H9 (cell line): ENCODE data around the gene AFAP1. TPM values are rescaled to one million over a fixed set of nuclear protein-coding genes. Genes with fewer than 3 reads are reported as not detected.

Source experiments
- DNase-seq: peaks from one replicate; pipeline ENCODE4 v3.0.0-alpha.2; 2017
- H2AFZ ChIP-seq: one replicate; pipeline ENCODE4 v1.6.1; 2013; ENCODE audit warnings: mild to moderate bottlenecking, low read length, control low read depth, moderate library complexity
- H2AK5ac ChIP-seq: 2 replicates; pipeline ENCODE4 v1.6.1; 2013; ENCODE audit warnings: low read length, control low read depth, mixed read lengths; ENCODE audit not compliant: insufficient read length
- H2BK120ac ChIP-seq: one replicate; pipeline ENCODE4 v1.6.1; 2013; ENCODE audit warnings: low read depth, mild to moderate bottlenecking, low read length, control low read depth, inconsistent platforms; ENCODE audit not compliant: poor library complexity, severe bottlenecking
- H2BK12ac ChIP-seq: 2 replicates; pipeline ENCODE4 v1.6.1; 2013; ENCODE audit warnings: low read length, control low read depth, mixed read lengths, low read depth; ENCODE audit not compliant: insufficient read length
- H2BK15ac ChIP-seq: 2 replicates; pipeline ENCODE4 v1.6.1; 2013; ENCODE audit warnings: low read depth, low read length, control low read depth
- H2BK20ac ChIP-seq: one replicate; pipeline ENCODE4 v1.6.1; 2013; ENCODE audit warnings: low read depth, mild to moderate bottlenecking, low read length, control low read depth, inconsistent platforms; ENCODE audit not compliant: poor library complexity, severe bottlenecking
- H2BK5ac ChIP-seq: 2 replicates; pipeline ENCODE4 v1.6.1; 2013; ENCODE audit warnings: low read length, control low read depth, mixed read lengths; ENCODE audit not compliant: insufficient read length
- H3K14ac ChIP-seq: 2 replicates; pipeline ENCODE4 v1.6.1; 2013; ENCODE audit warnings: low read length, control low read depth; ENCODE audit not compliant: insufficient read depth
- H3K18ac ChIP-seq: 2 replicates; pipeline ENCODE4 v1.6.1; 2013; ENCODE audit warnings: low read depth, mild to moderate bottlenecking, mixed read lengths, low read length, control low read depth; ENCODE audit not compliant: insufficient read length
- H3K23ac ChIP-seq: 2 replicates; pipeline ENCODE4 v1.6.1; 2013; ENCODE audit warnings: low read length, control low read depth, mixed read lengths, low read depth; ENCODE audit not compliant: insufficient read length
- H3K23me2 ChIP-seq: 2 replicates; pipeline ENCODE4 v1.6.1; 2013; ENCODE audit warnings: low read depth, mild to moderate bottlenecking, mixed read lengths, low read length, control low read depth; ENCODE audit not compliant: insufficient read length, poor library complexity, severe bottlenecking
- H3K27ac ChIP-seq: 2 replicates; pipeline ENCODE4 v1.5.1; 2013; ENCODE audit warnings: low read length, control low read depth, mixed read lengths, low read depth; ENCODE audit not compliant: insufficient read length
- H3K27me3 ChIP-seq: 2 replicates; pipeline ENCODE4 v1.6.1; 2013; ENCODE audit warnings: low read length, control low read depth, inconsistent platforms; ENCODE audit not compliant: insufficient read depth
- H3K4ac ChIP-seq: 2 replicates; pipeline ENCODE4 v1.6.1; 2013; ENCODE audit warnings: low read depth, mild to moderate bottlenecking, control low read depth, inconsistent platforms, low read length, moderate library complexity
- H3K4me1 ChIP-seq: 2 replicates; pipeline ENCODE4 v1.6.1; 2013; ENCODE audit warnings: low read length, control low read depth, inconsistent platforms; ENCODE audit not compliant: insufficient read depth
- H3K4me2 ChIP-seq: 2 replicates; pipeline ENCODE4 v1.6.1; 2013; ENCODE audit warnings: low read length, control low read depth, mixed read lengths; ENCODE audit not compliant: insufficient read length, insufficient read depth
- H3K56ac ChIP-seq: 2 replicates; pipeline ENCODE4 v1.6.1; 2013; ENCODE audit warnings: low read depth, mild to moderate bottlenecking, mixed read lengths, low read length, control low read depth; ENCODE audit not compliant: insufficient read length
- H3K79me1 ChIP-seq: 2 replicates; pipeline ENCODE4 v1.6.1; 2013; ENCODE audit warnings: low read depth, mild to moderate bottlenecking, moderate library complexity, low read length, control low read depth, inconsistent platforms; ENCODE audit not compliant: insufficient read depth, poor library complexity, severe bottlenecking
- H3K79me2 ChIP-seq: 2 replicates; pipeline ENCODE4 v1.6.1; 2013; ENCODE audit warnings: low read length, control low read depth, inconsistent platforms; ENCODE audit not compliant: insufficient read depth
- H3K9ac ChIP-seq: 2 replicates; pipeline ENCODE4 v1.6.1; 2013; ENCODE audit warnings: low read length, control low read depth, mixed read lengths; ENCODE audit not compliant: insufficient read length; ENCODE audit errors: extremely low read depth
- H3K9me3 ChIP-seq: one replicate; pipeline ENCODE4 v1.6.1; 2013; ENCODE audit warnings: low read depth, low read length, inconsistent platforms; ENCODE audit not compliant: control insufficient read depth
- H3T11ph ChIP-seq: one replicate; pipeline ENCODE4 v1.6.1; 2013; ENCODE audit warnings: mild to moderate bottlenecking, low read length, control low read depth, inconsistent platforms
- H4K20me1 ChIP-seq: one replicate; pipeline ENCODE4 v1.6.1; 2013; ENCODE audit not compliant: control insufficient read depth, insufficient read length, insufficient read depth
- H4K5ac ChIP-seq: 2 replicates; pipeline ENCODE4 v1.6.1; 2013; ENCODE audit warnings: low read depth, mild to moderate bottlenecking, mixed read lengths, low read length, control low read depth; ENCODE audit not compliant: insufficient read length
- H4K8ac ChIP-seq: replicated peaks from 2 replicates; pipeline ENCODE4 v1.6.1; 2013; ENCODE audit warnings: low read length, control low read depth, mixed read lengths, low read depth; ENCODE audit not compliant: insufficient read length
- H4K91ac ChIP-seq: 2 replicates; pipeline ENCODE4 v1.6.1; 2013; ENCODE audit warnings: low read depth, mild to moderate bottlenecking, moderate library complexity, mixed read lengths, low read length, control low read depth; ENCODE audit not compliant: insufficient read length
- H3K27ac Mint-ChIP-seq, 3 experiments: 2 replicates in 2 of 3; 3 replicates in 1 of 3; pipeline ENCODE4 v1.8.0; 2020 to 2021; ENCODE audit warnings: mixed read lengths in 3 of 3, mild to moderate bottlenecking in 1 of 3, moderate library complexity in 1 of 3
- H3K27me3 Mint-ChIP-seq: 2 replicates; pipeline ENCODE4 v1.8.0; 2021; ENCODE audit warnings: low read depth, mild to moderate bottlenecking, moderate library complexity, mixed read lengths
- H3K36me3 Mint-ChIP-seq, 3 experiments: 2 replicates in 2 of 3; 3 replicates in 1 of 3; pipeline ENCODE4 v1.8.0; 2020 to 2021; ENCODE audit warnings: low read depth in 3 of 3, mixed read lengths in 3 of 3; ENCODE audit not compliant: insufficient read depth in 1 of 3
- H3K4me1 Mint-ChIP-seq, 2 experiments: 2 replicates each; pipeline ENCODE4 v1.8.0; 2020; ENCODE audit warnings: mixed read lengths in 2 of 2
- H3K4me3 Mint-ChIP-seq, 2 experiments: 2 replicates in 1 of 2; 3 replicates in 1 of 2; pipeline ENCODE4 v1.8.0; 2020 to 2021; ENCODE audit warnings: mild to moderate bottlenecking in 2 of 2, mixed read lengths in 2 of 2, moderate library complexity in 1 of 2
- H3K9me3 Mint-ChIP-seq, 2 experiments: 2 replicates in 1 of 2; 3 replicates in 1 of 2; pipeline ENCODE4 v1.8.0; 2020; ENCODE audit warnings: mild to moderate bottlenecking in 2 of 2, mixed read lengths in 2 of 2, moderate library complexity in 1 of 2
- WGBS: extraction: QIAGEN DNeasy Blood & Tissue Kit; methylation state at CpG from one replicate; pipeline ENCODE4 v1.1.7; 2013; ENCODE audit warnings: missing lambda C conversion rate, low lambda C conversion rate, mixed read lengths; ENCODE audit not compliant: insufficient read length; ENCODE audit errors: extremely low coverage; 5-methylcytosine and 5-hydroxymethylcytosine counted together
- total RNA-seq: library from RNA; stranded (reverse); gene quantifications from 2 replicates; pipeline ENCODE4 v1.2.1, GENCODE V29; 2021
- TF ChIP-seq, protein P1 (sequence below): fragments of 200-600 bp; sonication (generic); conservative IDR thresholded peaks from 3 replicates; pipeline ENCODE4 v1.8.0; 2021; ENCODE audit warnings: antibody characterized with exemption, mild to moderate bottlenecking

The AFAP1 gene
- total RNA-seq, 1 experiment from 2014 or later = 6.5 TPM

DNA sequence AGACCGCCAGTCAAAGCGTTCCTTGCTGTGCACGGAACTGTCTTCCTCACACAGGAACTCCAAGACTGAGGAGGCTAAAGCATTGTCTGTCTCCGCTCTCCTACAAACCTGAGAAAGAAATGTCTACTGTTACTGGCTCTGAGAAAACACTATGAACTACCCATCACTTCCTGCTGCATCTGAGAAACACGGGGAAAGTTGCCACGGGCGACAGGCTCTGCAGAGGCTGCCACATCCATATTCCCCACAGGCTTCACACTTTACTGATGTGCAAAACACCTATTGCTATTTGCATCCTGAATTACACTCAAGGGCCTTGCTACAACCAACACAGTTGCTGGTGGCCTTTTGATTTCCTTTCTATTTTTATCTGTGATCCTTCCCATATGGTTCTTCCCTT is 59.0 kb downstream of the AFAP1 start:
- Histone ChIP-seq H4K8ac (no peak overlapping the region), H3K79me1 (no peaks in the 10 kb centered on the region), H3K27me3 (no peaks in the 10 kb centered on the region), H4K5ac (no peak overlapping the region), H3K4ac (no peak overlapping the region), H2BK15ac (no peak overlapping the region), H3K9me3 (no peaks in the 10 kb centered on the region), H3K9ac (no peak overlapping the region), H2AFZ (no peak overlapping the region), H2BK20ac (no peak overlapping the region), H4K91ac (no peak overlapping the region), H4K20me1 (no peaks in the 10 kb centered on the region), H3K23ac (no peak overlapping the region), H3K79me2 (peaks cover 2% of the 10 kb centered on the region; the same call in 1 of the 2 replicates), H3K4me2 (no peak overlapping the region), H2BK5ac (no peak overlapping the region), H3K56ac (no peak overlapping the region), H2AK5ac (no peak overlapping the region), H3K23me2 (no peaks in the 10 kb centered on the region), H3K27ac (no peak overlapping the region), H3K4me1 (peaks cover 3% of the 10 kb centered on the region; the same call in 1 of the 2 replicates), H3K14ac (no peak overlapping the region), H3K18ac (no peak overlapping the region), H2BK12ac (no peak overlapping the region), H2BK120ac (no peak overlapping the region), H3T11ph (no peak overlapping the region)
- peaks cover 15 to 28% of the 10 kb centered on the region in 2 experiments for H3K4me1 Mint-ChIP-seq
- no peak for DNase-seq
- H3K4me3 Mint-ChIP-seq = no peak overlapping the region
- WGBS = no CpG with 5 or more reads among the region's 7 CpGs
- H3K27ac Mint-ChIP-seq = peak overlapping the region in 2 of 3 experiments; percentile 4 to 45; a peak in 5 of 7 replicates
- H3K9me3 Mint-ChIP-seq = no peaks in the 10 kb centered on the region
- no peaks in the 10 kb centered on the region; the same call in 1 of the 2 replicates for H3K27me3 Mint-ChIP-seq
- peaks cover 0 to 4% (median 0%) of the 10 kb centered on the region in 3 experiments; a peak in 2 of 7 replicates for H3K36me3 Mint-ChIP-seq
- TF ChIP-seq, protein P1, sequence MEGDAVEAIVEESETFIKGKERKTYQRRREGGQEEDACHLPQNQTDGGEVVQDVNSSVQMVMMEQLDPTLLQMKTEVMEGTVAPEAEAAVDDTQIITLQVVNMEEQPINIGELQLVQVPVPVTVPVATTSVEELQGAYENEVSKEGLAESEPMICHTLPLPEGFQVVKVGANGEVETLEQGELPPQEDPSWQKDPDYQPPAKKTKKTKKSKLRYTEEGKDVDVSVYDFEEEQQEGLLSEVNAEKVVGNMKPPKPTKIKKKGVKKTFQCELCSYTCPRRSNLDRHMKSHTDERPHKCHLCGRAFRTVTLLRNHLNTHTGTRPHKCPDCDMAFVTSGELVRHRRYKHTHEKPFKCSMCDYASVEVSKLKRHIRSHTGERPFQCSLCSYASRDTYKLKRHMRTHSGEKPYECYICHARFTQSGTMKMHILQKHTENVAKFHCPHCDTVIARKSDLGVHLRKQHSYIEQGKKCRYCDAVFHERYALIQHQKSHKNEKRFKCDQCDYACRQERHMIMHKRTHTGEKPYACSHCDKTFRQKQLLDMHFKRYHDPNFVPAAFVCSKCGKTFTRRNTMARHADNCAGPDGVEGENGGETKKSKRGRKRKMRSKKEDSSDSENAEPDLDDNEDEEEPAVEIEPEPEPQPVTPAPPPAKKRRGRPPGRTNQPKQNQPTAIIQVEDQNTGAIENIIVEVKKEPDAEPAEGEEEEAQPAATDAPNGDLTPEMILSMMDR = no peak
